GM06990 (cell line): ENCODE data around the gene FGF6.

Experiments
- DNase-seq: peaks from one replicate; pipeline ENCODE4 v3.0.0-alpha.2; 2011; ENCODE audit not compliant: insufficient read length; ENCODE audit errors: extremely low read depth
- H3K27me3 ChIP-seq: replicated peaks from 2 replicates; pipeline ENCODE4 v1.6.0; 2011; ENCODE audit warnings: low read length; ENCODE audit not compliant: control insufficient read depth, insufficient read depth
- H3K36me3 ChIP-seq: 2 replicates; pipeline ENCODE4 v1.5.1; 2011; ENCODE audit warnings: low read length; ENCODE audit not compliant: control insufficient read depth, insufficient read depth
- H3K4me3 ChIP-seq: replicated peaks from 2 replicates; pipeline ENCODE4 v1.5.1; 2011; ENCODE audit warnings: low read depth, mild to moderate bottlenecking, control low read depth, low read length
- TF ChIP-seq, protein P1 (sequence below): IDR thresholded peaks from 2 replicates; pipeline ENCODE4 v1.5.1; 2011; ENCODE audit warnings: low read length, control low read depth, mild to moderate bottlenecking, inconsistent platforms; ENCODE audit not compliant: insufficient read depth, poor library complexity, severe bottlenecking

FGF6 gene

DNA sequence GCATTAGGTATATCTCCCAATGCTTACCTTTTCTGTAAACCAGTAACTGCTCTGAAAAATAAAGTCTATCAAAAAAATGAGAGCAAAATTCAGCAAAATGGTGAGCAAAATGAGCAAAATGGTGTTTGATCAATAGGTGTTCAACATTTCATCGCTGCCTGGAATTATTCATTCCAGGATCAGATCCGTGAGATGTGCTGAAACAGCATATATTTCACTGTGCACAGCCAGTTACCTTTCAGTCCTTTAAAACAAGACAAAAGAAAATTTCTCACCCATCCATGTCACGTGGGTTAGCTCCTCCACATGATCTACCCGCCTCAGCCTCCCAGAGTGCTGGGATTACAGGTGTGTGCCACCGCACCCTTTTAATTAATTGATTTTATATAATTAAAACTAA, 58.0 kb downstream of the FGF6 start:
- no peaks in the 10 kb centered on the region for H3K36me3 ChIP-seq
- TF ChIP-seq, protein P1, sequence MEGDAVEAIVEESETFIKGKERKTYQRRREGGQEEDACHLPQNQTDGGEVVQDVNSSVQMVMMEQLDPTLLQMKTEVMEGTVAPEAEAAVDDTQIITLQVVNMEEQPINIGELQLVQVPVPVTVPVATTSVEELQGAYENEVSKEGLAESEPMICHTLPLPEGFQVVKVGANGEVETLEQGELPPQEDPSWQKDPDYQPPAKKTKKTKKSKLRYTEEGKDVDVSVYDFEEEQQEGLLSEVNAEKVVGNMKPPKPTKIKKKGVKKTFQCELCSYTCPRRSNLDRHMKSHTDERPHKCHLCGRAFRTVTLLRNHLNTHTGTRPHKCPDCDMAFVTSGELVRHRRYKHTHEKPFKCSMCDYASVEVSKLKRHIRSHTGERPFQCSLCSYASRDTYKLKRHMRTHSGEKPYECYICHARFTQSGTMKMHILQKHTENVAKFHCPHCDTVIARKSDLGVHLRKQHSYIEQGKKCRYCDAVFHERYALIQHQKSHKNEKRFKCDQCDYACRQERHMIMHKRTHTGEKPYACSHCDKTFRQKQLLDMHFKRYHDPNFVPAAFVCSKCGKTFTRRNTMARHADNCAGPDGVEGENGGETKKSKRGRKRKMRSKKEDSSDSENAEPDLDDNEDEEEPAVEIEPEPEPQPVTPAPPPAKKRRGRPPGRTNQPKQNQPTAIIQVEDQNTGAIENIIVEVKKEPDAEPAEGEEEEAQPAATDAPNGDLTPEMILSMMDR = no peak
- no peak overlapping the region for H3K4me3 ChIP-seq
- peaks cover 3% of the 10 kb centered on the region for H3K27me3 ChIP-seq
- no peak for DNase-seq

DNA sequence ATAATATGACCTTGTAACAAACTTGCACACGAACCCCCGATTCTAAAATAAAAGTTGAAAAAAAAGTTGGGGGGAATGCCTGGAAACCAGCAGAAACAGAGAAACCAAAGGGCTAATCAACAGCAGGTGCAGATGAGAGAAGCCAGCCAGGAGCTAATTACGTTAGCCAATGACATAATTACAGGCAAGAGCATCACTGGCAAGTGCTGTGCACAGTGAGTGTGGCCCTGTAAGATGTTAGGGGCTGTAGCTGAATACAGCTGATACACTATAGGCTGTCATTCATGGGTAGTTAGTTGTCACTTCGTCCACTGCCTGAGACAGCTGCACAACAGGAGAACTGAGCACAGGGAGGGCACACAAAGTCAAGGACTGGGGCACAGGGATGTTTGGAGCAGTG, 58.8 kb downstream of the FGF6 start:
- Histone ChIP-seq H3K27me3 (peaks cover 3% of the 10 kb centered on the region), H3K4me3 (no peak overlapping the region), H3K36me3 (no peaks in the 10 kb centered on the region)
- TF ChIP-seq, protein P1 = no peak
- DNase-seq = no peak
